ENCODE measurements around the gene TPRKB. TPM values are rescaled to one million over a fixed set of nuclear protein-coding genes. Genes with fewer than 3 reads are reported as not detected.
A peak's percentile ranks its signal among the peaks of the same experiment; 100 is the strongest.

TPRKB gene
- total RNA-seq, 1 donor from 2014 or later: 19.2 TPM

DNA sequence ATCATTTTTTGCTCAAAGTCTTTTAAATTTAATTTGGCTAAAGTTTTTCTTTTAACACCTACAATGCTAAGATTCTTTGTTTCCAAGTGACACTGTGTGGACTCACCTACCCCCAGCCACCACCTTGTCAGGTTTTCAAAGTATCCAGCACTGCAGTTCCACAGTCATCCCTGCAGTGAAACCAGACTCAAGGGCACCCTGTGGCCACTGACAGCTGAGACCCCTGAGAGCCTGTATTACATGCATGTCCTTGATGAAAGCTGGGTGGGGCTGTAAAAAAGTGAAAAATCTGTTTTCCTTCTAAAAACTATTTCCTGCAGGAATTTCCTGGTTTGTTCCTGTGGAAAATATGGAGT is 19.9 kb downstream of the TPRKB start:
- no peak for DNase-seq
- no peak overlapping the region for H3K27ac ChIP-seq
- intact Hi-C loops (cut with DNase I): no loop called here
- no peaks in the 10 kb centered on the region for H3K36me3 ChIP-seq
- no peak for ATAC-seq
- no peaks in the 10 kb centered on the region for H3K27me3 ChIP-seq
- TF ChIP-seq, protein P1, sequence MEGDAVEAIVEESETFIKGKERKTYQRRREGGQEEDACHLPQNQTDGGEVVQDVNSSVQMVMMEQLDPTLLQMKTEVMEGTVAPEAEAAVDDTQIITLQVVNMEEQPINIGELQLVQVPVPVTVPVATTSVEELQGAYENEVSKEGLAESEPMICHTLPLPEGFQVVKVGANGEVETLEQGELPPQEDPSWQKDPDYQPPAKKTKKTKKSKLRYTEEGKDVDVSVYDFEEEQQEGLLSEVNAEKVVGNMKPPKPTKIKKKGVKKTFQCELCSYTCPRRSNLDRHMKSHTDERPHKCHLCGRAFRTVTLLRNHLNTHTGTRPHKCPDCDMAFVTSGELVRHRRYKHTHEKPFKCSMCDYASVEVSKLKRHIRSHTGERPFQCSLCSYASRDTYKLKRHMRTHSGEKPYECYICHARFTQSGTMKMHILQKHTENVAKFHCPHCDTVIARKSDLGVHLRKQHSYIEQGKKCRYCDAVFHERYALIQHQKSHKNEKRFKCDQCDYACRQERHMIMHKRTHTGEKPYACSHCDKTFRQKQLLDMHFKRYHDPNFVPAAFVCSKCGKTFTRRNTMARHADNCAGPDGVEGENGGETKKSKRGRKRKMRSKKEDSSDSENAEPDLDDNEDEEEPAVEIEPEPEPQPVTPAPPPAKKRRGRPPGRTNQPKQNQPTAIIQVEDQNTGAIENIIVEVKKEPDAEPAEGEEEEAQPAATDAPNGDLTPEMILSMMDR (IDR thresholded peaks at IDR 0.05): no peak
- H3K9me3 ChIP-seq: peaks cover 6% of the 10 kb centered on the region
- no peak overlapping the region for H3K4me3 ChIP-seq
- H3K4me1 ChIP-seq: no peaks in the 10 kb centered on the region

DNA sequence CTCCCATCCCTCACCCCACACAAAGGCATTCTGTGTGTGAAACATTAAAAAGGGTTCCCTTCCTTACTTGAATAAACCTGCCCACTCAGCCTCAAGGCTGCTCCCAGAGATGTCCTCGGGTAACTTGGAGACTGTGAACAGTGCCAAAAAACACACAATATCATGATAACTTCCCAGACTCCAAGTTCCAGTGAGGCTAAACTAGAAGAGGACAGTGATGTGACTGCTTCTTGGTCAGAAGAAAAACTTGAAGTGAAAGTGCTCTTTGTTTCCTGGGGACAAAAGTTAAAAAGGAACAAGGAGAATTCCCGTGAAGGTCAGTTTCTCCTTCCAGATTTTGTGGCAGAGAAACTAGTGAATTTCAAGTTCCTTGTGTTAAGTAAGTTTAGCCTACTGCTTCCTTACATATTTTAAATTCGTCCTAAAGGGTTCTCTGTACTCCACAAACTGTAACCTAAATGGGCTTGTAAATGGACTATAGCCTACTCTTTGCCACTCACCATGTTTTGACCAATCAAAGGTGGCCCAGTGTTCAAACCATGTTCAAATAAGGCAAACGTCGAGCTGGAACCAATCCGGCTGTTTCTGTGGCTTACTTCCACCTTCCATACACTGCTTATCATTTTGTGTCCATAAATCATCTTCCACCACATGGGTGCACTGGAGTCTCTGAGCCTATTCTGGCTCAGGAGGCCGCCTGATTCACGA is 20.4 kb downstream of the TPRKB start:
- intact Hi-C loops (cut with DNase I): no loop called here
- TF ChIP-seq, protein P1 (IDR thresholded peaks at IDR 0.05): no peak
- ATAC-seq: peak; percentile 56
- H3K27me3 ChIP-seq: no peaks in the 10 kb centered on the region
- H3K4me3 ChIP-seq: no peak overlapping the region
- no peaks in the 10 kb centered on the region for H3K36me3 ChIP-seq
- H3K9me3 ChIP-seq: peaks cover 6% of the 10 kb centered on the region
- DNase-seq: no peak
- peak overlapping the region; percentile 13 for H3K27ac ChIP-seq
- no peaks in the 10 kb centered on the region for H3K4me1 ChIP-seq

DNA sequence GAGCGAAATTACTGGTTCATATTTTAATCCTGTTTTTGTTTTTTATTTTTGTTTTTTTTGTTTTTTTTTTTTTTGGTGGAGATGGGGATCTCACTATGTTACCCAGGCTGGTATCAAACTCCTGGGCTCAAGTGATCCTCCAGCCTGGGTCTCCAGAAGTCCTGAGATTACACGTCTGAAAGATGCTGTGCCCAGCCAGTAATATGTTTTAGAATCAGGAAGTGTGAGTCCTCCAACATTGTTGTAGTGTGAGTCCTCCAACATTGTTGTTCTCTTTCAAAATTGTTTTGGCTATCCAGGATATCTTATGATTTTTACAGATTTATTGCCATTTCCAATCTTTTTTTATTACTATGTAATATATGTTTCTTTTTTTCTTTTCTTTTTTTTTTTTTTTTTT is 23.1 kb downstream of the TPRKB start:
- H3K4me1 ChIP-seq: no peaks in the 10 kb centered on the region
- no peaks in the 10 kb centered on the region for H3K36me3 ChIP-seq
- no peak overlapping the region for H3K27ac ChIP-seq
- intact Hi-C loops (cut with DNase I): no loop called here
- H3K27me3 ChIP-seq: no peaks in the 10 kb centered on the region
- peaks cover 6% of the 10 kb centered on the region for H3K9me3 ChIP-seq
- TF ChIP-seq, protein P1 (IDR thresholded peaks at IDR 0.05): no peak
- H3K4me3 ChIP-seq: no peak overlapping the region
- DNase-seq: no peak
- no peak for ATAC-seq

GRCh38 chr2:73708527-73708926 is 28.6 kb downstream of the TPRKB start:
- intact Hi-C loops (cut with DNase I): no loop called here
- Histone ChIP-seq H3K27me3 (no peaks in the 10 kb centered on the region), H3K4me1 (no peaks in the 10 kb centered on the region), H3K36me3 (no peaks in the 10 kb centered on the region), H3K27ac (no peak overlapping the region), H3K4me3 (no peak overlapping the region), H3K9me3 (peaks cover 1% of the 10 kb centered on the region)
- no peak for ATAC-seq
- TF ChIP-seq, protein P1 (IDR thresholded peaks at IDR 0.05): no peak
- no peak for DNase-seq

- Histone ChIP-seq H3K4me1 (no peaks in the 10 kb centered on the region), H3K4me3 (no peak overlapping the region), H3K36me3 (no peaks in the 10 kb centered on the region), H3K9me3 (no peaks in the 10 kb centered on the region), H3K27me3 (no peaks in the 10 kb centered on the region), H3K27ac (no peak overlapping the region)
- ATAC-seq (no peak), DNase-seq (no peak)
- intact Hi-C loops (cut with DNase I): no loop called here
- TF ChIP-seq, protein P1 (IDR thresholded peaks at IDR 0.05): no peak
Measured at GRCh38 chr2:73707636-73708035, 29.5 kb downstream of the TPRKB start.

GRCh38 chr2:73707058-73707457 is 30.1 kb downstream of the TPRKB start:
- TF ChIP-seq, protein P1 (IDR thresholded peaks at IDR 0.05): no peak
- intact Hi-C loops (cut with DNase I): no loop called here
- peaks cover 5% of the 10 kb centered on the region for H3K4me1 ChIP-seq
- no peaks in the 10 kb centered on the region for H3K27me3 ChIP-seq
- no peak for DNase-seq
- no peak for ATAC-seq
- H3K27ac ChIP-seq: no peak overlapping the region
- H3K36me3 ChIP-seq: no peaks in the 10 kb centered on the region
- no peaks in the 10 kb centered on the region for H3K9me3 ChIP-seq
- no peak overlapping the region for H3K4me3 ChIP-seq

Measured in upper lobe of right lung (tissue), 1 donor.